Kidney (tissue), 14 donors: ENCODE results near the gene ADAMTSL2. TPM values are rescaled to one million over a fixed set of nuclear protein-coding genes. Genes with fewer than 3 reads are reported as not detected.
A peak's percentile ranks its signal among the peaks of the same experiment; 100 is the strongest.

Experiments used
- DNase-seq, 5 donors: peaks; one replicate each; pipeline ENCODE4 v3.0.0-alpha.2; 2013 to 2020
- FAIRE-seq: peaks from 2 replicates; lab custom pipeline; 2012; peaks lifted over from hg19 to GRCh38; lab: Jason Lieb, UNC
- H3K27ac ChIP-seq, 2 donors: one replicate each; pipeline ENCODE4 v1.7.0; 2013; ENCODE audit warnings: low read depth in 2 of 2, low read length in 2 of 2, inconsistent platforms in 1 of 2
- H3K27me3 ChIP-seq: one replicate; pipeline ENCODE4 v1.7.1; 2013; ENCODE audit warnings: low read length, inconsistent platforms; ENCODE audit not compliant: control insufficient read depth, insufficient read depth
- H3K36me3 ChIP-seq, 3 donors: one replicate each; pipeline versions ENCODE4 v1.7.0 to v1.7.1; 2013; ENCODE audit warnings: low read length in 3 of 3, control low read depth in 1 of 3, inconsistent platforms in 1 of 3; ENCODE audit not compliant: insufficient read depth in 3 of 3, control insufficient read depth in 2 of 3
- H3K4me1 ChIP-seq, 3 donors: one replicate each; pipeline versions ENCODE4 v1.7.0 to v1.7.1; 2013; ENCODE audit warnings: low read length in 3 of 3, inconsistent platforms in 1 of 3, low read depth in 1 of 3; ENCODE audit not compliant: control insufficient read depth in 2 of 3, insufficient read depth in 2 of 3
- H3K4me3 ChIP-seq, 3 donors: one replicate each; pipeline versions ENCODE4 v1.7.0 to v1.8.1; 2013; ENCODE audit warnings: low read length in 3 of 3, control low read depth in 1 of 3, inconsistent platforms in 1 of 3
- H3K9ac ChIP-seq, 3 donors: one replicate each; pipeline versions ENCODE4 v1.7.0 to v1.7.1; 2013; ENCODE audit warnings: low read length in 3 of 3, control low read depth in 1 of 3, inconsistent platforms in 1 of 3
- H3K9me3 ChIP-seq, 3 donors: one replicate each; pipeline versions ENCODE4 v1.7.0 to v1.7.1; 2013; ENCODE audit warnings: low read length in 3 of 3, control low read depth in 1 of 3, inconsistent platforms in 1 of 3; ENCODE audit not compliant: control insufficient read depth in 2 of 3, insufficient read depth in 1 of 3
- CTCF ChIP-seq: IDR thresholded peaks from 3 replicates; pipeline ENCODE4 v1.5.1; 2012; ENCODE audit warnings: mild to moderate bottlenecking, moderate library complexity, borderline replicate concordance; ENCODE audit not compliant: insufficient read depth; ENCODE audit errors: extremely low read depth
- intact Hi-C: fragments of 100-400 bp; cut with DNase I; formaldehyde crosslinking; loops from one replicate; pipeline ENCODE4 v1.11.1; 2022
- polyA plus RNA-seq: library from polyadenylated mRNA; stranded (reverse); fragments of 350-450 nt; fragmentation: Illumina TruSeq; extraction: RNeasy Lipid Tissue Mini Kit (QIAGEN cat#74804); gene quantifications from one replicate; pipeline ENCODE4 v1.2.3, GENCODE V29; 2014; ENCODE audit warnings: low read depth, low replicate concordance; ENCODE audit not compliant: insufficient read depth
- total RNA-seq: library from RNA; stranded (reverse); fragmentation: NEBNext Ultra II Directional; extraction: Animal tissue kit (Norgen Biotek cat#: 25700); gene quantifications from one replicate; pipeline ENCODE4 v1.2.1, GENCODE V29; 2021
- donor health status: control.
- donor health status: control.
- donor health status: control.
- donor health status: control.
- donor health status: control.
- donor health status: DM: yes; HTN: yes; CAD: no.
- donor health status: Normal renal cell carcinoma (clear cell type).

Gene ADAMTSL2
- total and polyA plus RNA-seq, 2 donors from 2014 or later: 20.0 to 32.1 TPM

DNA sequence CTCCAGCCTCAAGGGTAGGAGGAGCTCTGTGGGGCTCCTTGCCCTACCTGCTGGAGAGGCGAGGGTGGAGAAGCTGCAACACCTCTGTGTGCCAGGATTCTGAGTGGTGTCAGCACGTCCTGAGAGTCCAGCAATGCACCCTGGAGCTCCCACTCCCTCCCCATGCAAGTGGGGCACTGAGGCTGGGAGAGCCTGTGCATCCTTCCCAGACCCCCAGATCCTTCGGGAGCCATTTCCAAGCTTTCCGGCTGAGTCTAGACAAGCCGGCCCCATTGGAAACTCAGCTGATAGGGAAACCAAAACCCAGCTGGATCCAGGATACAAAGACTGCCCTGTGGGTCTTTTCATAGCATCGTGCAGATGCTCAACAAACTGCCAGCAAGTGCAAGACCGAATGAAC is 72.9 kb downstream of the ADAMTSL2 start:
- Histone ChIP-seq H3K4me1 (no peaks in the 10 kb centered on the region), H3K27ac (no peak overlapping the region), H3K4me3 (no peak overlapping the region), H3K27me3 (peaks cover 2% of the 10 kb centered on the region), H3K9me3 (no peaks in the 10 kb centered on the region), H3K36me3 (no peaks in the 10 kb centered on the region), H3K9ac (no peak overlapping the region)
- TF ChIP-seq CTCF: no peak
- intact Hi-C loops: no loop called here
- DNase-seq (no peak), FAIRE-seq (no peak)

DNA sequence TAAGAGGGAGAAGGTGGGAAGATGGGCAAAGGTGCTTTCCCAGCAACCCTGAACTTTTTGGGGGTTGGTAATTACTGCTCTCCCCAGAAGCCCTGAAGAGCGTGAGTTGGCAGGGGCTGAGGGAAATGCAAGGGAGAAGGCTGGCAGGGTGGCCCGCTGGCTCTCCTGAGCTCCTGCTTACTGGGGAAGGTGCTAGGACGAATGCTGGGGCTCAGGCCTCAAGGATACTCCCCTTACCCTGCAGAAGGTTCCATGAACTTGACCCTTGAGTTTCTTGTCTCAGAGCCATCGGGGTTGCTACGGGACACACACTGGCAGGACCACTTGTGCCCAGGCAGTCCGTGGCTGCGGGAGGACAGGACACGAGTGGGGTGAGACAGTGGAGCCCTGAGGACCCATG is 73.5 kb downstream of the ADAMTSL2 start:
- intact Hi-C loops: no loop called here
- DNase-seq (peak in 1 of 5 donors; percentile 49), FAIRE-seq (no peak)
- no peak overlapping the region for H3K9ac ChIP-seq
- no peaks in the 10 kb centered on the region for H3K4me1 ChIP-seq
- no peak overlapping the region for H3K27ac ChIP-seq
- H3K27me3 ChIP-seq: peaks cover 2% of the 10 kb centered on the region
- no peaks in the 10 kb centered on the region for H3K36me3 ChIP-seq
- no peak overlapping the region for H3K4me3 ChIP-seq
- H3K9me3 ChIP-seq: no peaks in the 10 kb centered on the region
- no peak for TF ChIP-seq CTCF

- DNase-seq: no peak
- Histone ChIP-seq H3K36me3 (no peaks in the 10 kb centered on the region), H3K27me3 (peaks cover 2% of the 10 kb centered on the region), H3K9ac (no peak overlapping the region), H3K9me3 (no peaks in the 10 kb centered on the region), H3K4me3 (no peak overlapping the region), H3K4me1 (no peaks in the 10 kb centered on the region), H3K27ac (no peak overlapping the region)
- intact Hi-C loops: no loop called here
- no peak for TF ChIP-seq CTCF
- FAIRE-seq: no peak
These were observed 73.9 kb downstream of the ADAMTSL2 start for GRCh38 chr9:133608382-133608781.

DNA sequence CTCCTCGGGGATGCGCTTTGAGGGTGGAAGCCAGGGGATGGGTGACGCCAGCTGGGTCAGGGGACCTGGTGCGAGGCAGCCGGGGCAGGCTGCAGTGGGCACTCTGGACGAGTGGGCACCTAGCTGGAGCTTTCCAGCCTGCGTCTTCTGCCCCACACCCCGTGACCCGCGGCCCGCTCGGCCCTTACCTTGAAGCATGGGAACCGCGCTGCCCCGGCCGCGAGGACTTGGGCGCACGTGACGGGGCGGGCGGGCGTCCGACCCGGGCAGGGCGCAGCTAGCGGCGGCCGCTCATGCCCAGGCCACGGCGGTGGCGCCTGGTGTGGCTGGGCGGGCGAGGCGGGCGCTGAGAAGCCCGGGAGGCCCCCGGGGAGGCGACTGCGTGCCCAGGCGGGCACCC is 74.4 kb downstream of the ADAMTSL2 start:
- H3K36me3 ChIP-seq: no peaks in the 10 kb centered on the region
- intact Hi-C loops: no loop called here
- no peak overlapping the region for H3K4me3 ChIP-seq
- no peak overlapping the region for H3K9ac ChIP-seq
- H3K9me3 ChIP-seq: no peaks in the 10 kb centered on the region
- TF ChIP-seq CTCF: no peak
- FAIRE-seq: no peak
- H3K27me3 ChIP-seq: peaks cover 4% of the 10 kb centered on the region
- no peak overlapping the region for H3K27ac ChIP-seq
- no peaks in the 10 kb centered on the region for H3K4me1 ChIP-seq
- DNase-seq: peak in 1 of 5 donors; percentile 74
